Liver (tissue), 9 donors: ENCODE data around the gene FANCI. TPM values are rescaled to one million over a fixed set of nuclear protein-coding genes. Genes with fewer than 3 reads are reported as not detected.

ENCODE experiments used
- DNase-seq: peaks from one replicate; pipeline ENCODE4 v3.0.0-alpha.2; 2017; ENCODE audit warnings: low spot score
- H3K27ac ChIP-seq, 2 donors: one replicate each; pipeline ENCODE4 v1.7.0; 2013; ENCODE audit warnings: inconsistent platforms in 2 of 2, low read length in 2 of 2, control low read depth in 1 of 2, low read depth in 1 of 2, mild to moderate bottlenecking in 1 of 2
- H3K27me3 ChIP-seq, 4 donors: one replicate each; pipeline versions ENCODE4 v1.6.1 to v1.7.0; 2013; ENCODE audit warnings: low read length in 3 of 4, inconsistent platforms in 1 of 4, mild to moderate bottlenecking in 1 of 4, moderate library complexity in 1 of 4; ENCODE audit not compliant: control insufficient read depth in 4 of 4, insufficient read depth in 4 of 4
- H3K36me3 ChIP-seq, 4 donors: one replicate each; pipeline versions ENCODE4 v1.6.1 to v1.7.0; 2013; ENCODE audit warnings: low read length in 3 of 4, mild to moderate bottlenecking in 3 of 4, low read depth in 1 of 4, moderate library complexity in 1 of 4; ENCODE audit not compliant: control insufficient read depth in 4 of 4, insufficient read depth in 3 of 4
- H3K4me1 ChIP-seq, 4 donors: one replicate each; pipeline versions ENCODE4 v1.6.1 to v1.7.0; 2013; ENCODE audit warnings: low read length in 3 of 4, mild to moderate bottlenecking in 3 of 4, moderate library complexity in 1 of 4; ENCODE audit not compliant: control insufficient read depth in 4 of 4, insufficient read depth in 4 of 4
- H3K4me3 ChIP-seq, 3 donors: one replicate each; pipeline versions ENCODE4 v1.6.1 to v1.7.0; 2013; ENCODE audit warnings: low read length in 3 of 3, control low read depth in 1 of 3, low read depth in 1 of 3, mild to moderate bottlenecking in 1 of 3
- H3K9ac ChIP-seq, 2 donors: one replicate each; pipeline ENCODE4 v1.7.0; 2013; ENCODE audit warnings: low read length in 2 of 2, mild to moderate bottlenecking in 2 of 2, moderate library complexity in 2 of 2, control low read depth in 1 of 2, low read depth in 1 of 2
- H3K9me3 ChIP-seq, 4 donors: one replicate each; pipeline versions ENCODE4 v1.6.1 to v1.7.0; 2013; ENCODE audit warnings: low read length in 3 of 4; ENCODE audit not compliant: control insufficient read depth in 4 of 4
- ATF3 ChIP-seq: IDR thresholded peaks from 2 replicates; pipeline ENCODE4 v1.6.1; 2016; ENCODE audit warnings: antibody characterized with exemption
- EGR1 ChIP-seq, 2 donors: IDR thresholded peaks; 2 replicates each; pipeline ENCODE4 v1.6.1; 2016 to 2018; ENCODE audit warnings: antibody characterized with exemption in 2 of 2, low read depth in 2 of 2
- FOXA1 ChIP-seq: IDR thresholded peaks from 2 replicates; pipeline ENCODE4 v1.6.1; 2016; ENCODE audit warnings: antibody characterized with exemption
- FOXA2 ChIP-seq: IDR thresholded peaks from 2 replicates; pipeline ENCODE4 v1.6.1; 2016; ENCODE audit warnings: antibody characterized with exemption
- GABPA ChIP-seq, 2 donors: IDR thresholded peaks in 1 of 2; conservative IDR thresholded peaks in 1 of 2; 2 replicates each; pipeline ENCODE4 v1.6.1; 2016; ENCODE audit warnings: antibody characterized with exemption in 2 of 2, mild to moderate bottlenecking in 1 of 2, moderate library complexity in 1 of 2
- HNF4A ChIP-seq, 2 donors: conservative IDR thresholded peaks; 2 replicates each; pipeline ENCODE4 v1.6.1; 2016; ENCODE audit warnings: antibody characterized with exemption in 2 of 2, mild to moderate bottlenecking in 2 of 2
- HNF4G ChIP-seq: IDR thresholded peaks from 2 replicates; pipeline ENCODE4 v1.6.1; 2016; ENCODE audit warnings: antibody characterized with exemption
- JUND ChIP-seq, 2 donors: IDR thresholded peaks; 2 replicates each; pipeline ENCODE4 v1.6.1; 2016; ENCODE audit warnings: antibody characterized with exemption in 2 of 2
- NR2F2 ChIP-seq: IDR thresholded peaks from 2 replicates; pipeline ENCODE4 v1.6.1; 2016; ENCODE audit warnings: antibody characterized with exemption
- RAD21 ChIP-seq, 2 donors: IDR thresholded peaks; 2 replicates each; pipeline ENCODE4 v1.6.1; 2016; ENCODE audit warnings: antibody characterized with exemption in 2 of 2, mild to moderate bottlenecking in 2 of 2
- RXRA ChIP-seq, 2 donors: IDR thresholded peaks; 2 replicates each; pipeline ENCODE4 v1.6.1; 2017 to 2018; ENCODE audit warnings: antibody characterized with exemption in 2 of 2, mild to moderate bottlenecking in 1 of 2
- TAF1 ChIP-seq: conservative IDR thresholded peaks from 2 replicates; pipeline ENCODE4 v1.6.1; 2016; ENCODE audit warnings: antibody characterized with exemption, mild to moderate bottlenecking
- YY1 ChIP-seq: IDR thresholded peaks from 2 replicates; pipeline ENCODE4 v1.6.1; 2016; ENCODE audit warnings: antibody characterized with exemption, mild to moderate bottlenecking
- WGBS: extraction: QIAGEN DNeasy Blood & Tissue Kit; methylation state at CpG from one replicate; pipeline ENCODE4 v1.1.7; 2013; 5-methylcytosine and 5-hydroxymethylcytosine counted together
- polyA plus RNA-seq, 2 donors: library from polyadenylated mRNA; stranded (reverse) in 1 of 2; unstranded in 1 of 2; fragments of 200-250 nt in 1 of 2; fragments of >200 nt in 1 of 2; fragmentation: Nextera tagmentation in 1 of 2; extraction: Ambion mirVana in 1 of 2; gene quantifications; one replicate each; pipeline versions ENCODE4 v1.2.1 to v1.2.3, GENCODE V29; 2013 to 2015
- total RNA-seq, 2 donors: library from RNA; depleted of rRNA; stranded (reverse); fragments of >200 nt; gene quantifications; one replicate each; pipeline ENCODE4 v1.2.3, GENCODE V29; 2014
- TF ChIP-seq, protein P1 (sequence below): fragments of 150-350 bp; IDR thresholded peaks from 2 replicates; pipeline ENCODE4 v1.5.1; 2017; ENCODE audit warnings: improper control_type of control experiment, low read depth, low read length; ENCODE audit not compliant: missing input control
- TF ChIP-seq, protein P2 (sequence below): IDR thresholded peaks from 2 replicates; pipeline ENCODE4 v1.6.1; 2016; ENCODE audit warnings: antibody characterized with exemption
- TF ChIP-seq, protein P3 (sequence below): IDR thresholded peaks from 2 replicates; pipeline ENCODE4 v1.6.1; 2016; ENCODE audit warnings: antibody characterized with exemption
- donor health status: healthy.
- donor health status: healthy.
- donor health status: healthy.
- donor health status: healthy.
- donor health status: healthy.

Gene FANCI
- total and polyA plus RNA-seq, 4 donors = 1.7 to 41.9 (median 2.3) TPM

DNA sequence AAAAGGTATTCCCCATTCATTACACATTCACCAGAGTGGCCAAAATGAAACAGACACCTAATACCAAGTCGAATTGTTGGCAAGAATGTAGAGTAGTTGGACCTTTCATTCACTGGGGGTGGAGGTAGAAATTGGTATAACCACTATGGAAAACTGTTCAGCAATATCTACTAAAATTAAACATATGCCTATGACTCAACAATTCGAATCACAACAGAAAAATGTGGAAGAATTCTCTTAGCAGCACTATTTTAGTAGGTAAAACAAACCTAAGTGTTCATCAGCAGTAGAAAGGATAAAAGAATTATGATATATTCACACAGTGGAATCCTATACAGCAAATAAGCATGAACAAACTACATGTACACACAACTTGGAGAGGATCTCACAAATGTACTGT lies 60.2 kb downstream of the FANCI start:
- no peaks in the 10 kb centered on the region for H3K36me3 ChIP-seq
- no peaks in the 10 kb centered on the region for H3K9me3 ChIP-seq
- H3K27me3 ChIP-seq = no peaks in the 10 kb centered on the region
- 95% methylated on average over 2 of the region's 2 CpGs for WGBS
- no peak overlapping the region for H3K9ac ChIP-seq
- H3K27ac ChIP-seq = no peak overlapping the region
- no peaks in the 10 kb centered on the region for H3K4me1 ChIP-seq
- H3K4me3 ChIP-seq = no peak overlapping the region
- TF ChIP-seq FOXA1 = no peak
- no peak for TF ChIP-seq ATF3
- no peak for TF ChIP-seq TAF1
- TF ChIP-seq RXRA (IDR thresholded peaks at IDR 0.05) = no peak
- no peak for TF ChIP-seq YY1
- TF ChIP-seq FOXA2 = no peak
- TF ChIP-seq JUND (IDR thresholded peaks at IDR 0.05) = no peak
- no peak for TF ChIP-seq HNF4A (conservative IDR thresholded peaks at IDR 0.05)
- TF ChIP-seq EGR1 (IDR thresholded peaks at IDR 0.05; ENCODE audit: low read depth in 2 of 2) = no peak
- TF ChIP-seq, protein P1, sequence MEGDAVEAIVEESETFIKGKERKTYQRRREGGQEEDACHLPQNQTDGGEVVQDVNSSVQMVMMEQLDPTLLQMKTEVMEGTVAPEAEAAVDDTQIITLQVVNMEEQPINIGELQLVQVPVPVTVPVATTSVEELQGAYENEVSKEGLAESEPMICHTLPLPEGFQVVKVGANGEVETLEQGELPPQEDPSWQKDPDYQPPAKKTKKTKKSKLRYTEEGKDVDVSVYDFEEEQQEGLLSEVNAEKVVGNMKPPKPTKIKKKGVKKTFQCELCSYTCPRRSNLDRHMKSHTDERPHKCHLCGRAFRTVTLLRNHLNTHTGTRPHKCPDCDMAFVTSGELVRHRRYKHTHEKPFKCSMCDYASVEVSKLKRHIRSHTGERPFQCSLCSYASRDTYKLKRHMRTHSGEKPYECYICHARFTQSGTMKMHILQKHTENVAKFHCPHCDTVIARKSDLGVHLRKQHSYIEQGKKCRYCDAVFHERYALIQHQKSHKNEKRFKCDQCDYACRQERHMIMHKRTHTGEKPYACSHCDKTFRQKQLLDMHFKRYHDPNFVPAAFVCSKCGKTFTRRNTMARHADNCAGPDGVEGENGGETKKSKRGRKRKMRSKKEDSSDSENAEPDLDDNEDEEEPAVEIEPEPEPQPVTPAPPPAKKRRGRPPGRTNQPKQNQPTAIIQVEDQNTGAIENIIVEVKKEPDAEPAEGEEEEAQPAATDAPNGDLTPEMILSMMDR = no peak
- TF ChIP-seq RAD21 (IDR thresholded peaks at IDR 0.05) = no peak
- no peak for TF ChIP-seq GABPA (IDR thresholded peaks at IDR 0.05 in 1 of 2, conservative IDR thresholded peaks at IDR 0.05 in 1 of 2)
- TF ChIP-seq, protein P2, sequence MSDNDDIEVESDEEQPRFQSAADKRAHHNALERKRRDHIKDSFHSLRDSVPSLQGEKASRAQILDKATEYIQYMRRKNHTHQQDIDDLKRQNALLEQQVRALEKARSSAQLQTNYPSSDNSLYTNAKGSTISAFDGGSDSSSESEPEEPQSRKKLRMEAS = no peak
- no peak for TF ChIP-seq HNF4G
- TF ChIP-seq, protein P3, sequence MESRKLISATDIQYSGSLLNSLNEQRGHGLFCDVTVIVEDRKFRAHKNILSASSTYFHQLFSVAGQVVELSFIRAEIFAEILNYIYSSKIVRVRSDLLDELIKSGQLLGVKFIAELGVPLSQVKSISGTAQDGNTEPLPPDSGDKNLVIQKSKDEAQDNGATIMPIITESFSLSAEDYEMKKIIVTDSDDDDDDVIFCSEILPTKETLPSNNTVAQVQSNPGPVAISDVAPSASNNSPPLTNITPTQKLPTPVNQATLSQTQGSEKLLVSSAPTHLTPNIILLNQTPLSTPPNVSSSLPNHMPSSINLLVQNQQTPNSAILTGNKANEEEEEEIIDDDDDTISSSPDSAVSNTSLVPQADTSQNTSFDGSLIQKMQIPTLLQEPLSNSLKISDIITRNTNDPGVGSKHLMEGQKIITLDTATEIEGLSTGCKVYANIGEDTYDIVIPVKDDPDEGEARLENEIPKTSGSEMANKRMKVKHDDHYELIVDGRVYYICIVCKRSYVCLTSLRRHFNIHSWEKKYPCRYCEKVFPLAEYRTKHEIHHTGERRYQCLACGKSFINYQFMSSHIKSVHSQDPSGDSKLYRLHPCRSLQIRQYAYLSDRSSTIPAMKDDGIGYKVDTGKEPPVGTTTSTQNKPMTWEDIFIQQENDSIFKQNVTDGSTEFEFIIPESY = no peak
- no peak for TF ChIP-seq NR2F2
- no peak for DNase-seq

GRCh38 chr15:89305395-89305794 lies 61.6 kb downstream of the FANCI start:
- WGBS = 82% methylated on average over 3 of the region's 3 CpGs
- H3K4me3 ChIP-seq = no peak overlapping the region

More at GRCh38 chr15:89305395-89305794, 61.6 kb downstream of the FANCI start:
- Histone ChIP-seq H3K9me3 (no peaks in the 10 kb centered on the region), H3K27ac (no peak overlapping the region), H3K9ac (no peak overlapping the region), H3K4me1 (no peaks in the 10 kb centered on the region), H3K36me3 (no peaks in the 10 kb centered on the region), H3K27me3 (no peaks in the 10 kb centered on the region)
- DNase-seq = no peak
- TF ChIP-seq YY1 (no peak), FOXA1 (no peak), RXRA (IDR thresholded peaks at IDR 0.05) (no peak), HNF4G (no peak), ATF3 (no peak)
- TF ChIP-seq, protein P3 = no peak
